Stimulated activated CD4-positive, alpha-beta T cell treated with anti-CD3 and anti-CD28 coated beads, Interleukin-1b, Interleukin-23, amount 100 ng/mL, for 4 hours (primary cell): ENCODE measurements around the gene PDE4B.
"Not testable (repeated sequence)": the region's sequence is repeated elsewhere in the genome, so short reads cannot be mapped to it uniquely, and the experiment has no call there.

Experiments used
- DNase-seq, 2 donors: peaks; one replicate each; pipeline ENCODE4 v3.0.0-alpha.2; 2020; ENCODE audit warnings: low read depth in 2 of 2

Gene PDE4B

DNA sequence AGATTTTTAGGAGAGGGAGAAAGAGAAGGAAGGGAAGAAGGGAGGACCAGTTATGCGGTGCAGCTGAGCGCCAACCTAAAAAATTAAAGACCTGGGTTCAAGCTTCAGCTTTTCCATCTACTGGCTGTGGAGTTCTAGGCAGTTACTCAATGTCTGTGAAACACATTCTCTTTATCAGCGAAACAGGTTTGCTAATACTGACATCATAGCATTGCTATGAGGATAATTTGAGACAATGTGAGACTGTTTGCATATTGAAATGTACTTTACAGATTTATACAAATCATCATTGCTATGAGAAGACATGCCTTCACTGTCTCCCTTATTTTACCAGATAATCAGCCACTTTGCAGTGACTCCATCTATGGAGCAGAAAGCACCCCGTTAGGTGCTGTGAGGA lies 518.4 kb downstream of the PDE4B start:
- no peak for DNase-seq

DNA sequence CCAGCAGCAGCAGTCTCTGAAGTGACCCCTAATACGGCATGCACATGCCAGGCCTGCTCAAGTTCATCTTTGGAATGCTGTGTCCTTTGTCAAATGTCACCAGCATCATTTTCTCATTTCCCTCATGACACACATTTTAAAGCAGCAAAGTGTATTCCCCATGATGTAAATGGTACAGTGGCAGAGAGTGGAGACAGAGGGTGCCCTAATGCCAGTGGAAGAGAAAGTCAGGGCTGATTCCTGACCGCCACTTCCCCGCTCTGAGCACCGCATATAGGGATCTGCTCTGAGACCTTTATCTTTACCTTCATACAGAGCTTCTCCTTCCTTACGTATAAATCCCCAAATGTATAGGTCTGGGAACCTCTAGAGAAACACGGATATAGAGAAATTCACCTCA lies 518.9 kb downstream of the PDE4B start:
- DNase-seq = no peak

DNA sequence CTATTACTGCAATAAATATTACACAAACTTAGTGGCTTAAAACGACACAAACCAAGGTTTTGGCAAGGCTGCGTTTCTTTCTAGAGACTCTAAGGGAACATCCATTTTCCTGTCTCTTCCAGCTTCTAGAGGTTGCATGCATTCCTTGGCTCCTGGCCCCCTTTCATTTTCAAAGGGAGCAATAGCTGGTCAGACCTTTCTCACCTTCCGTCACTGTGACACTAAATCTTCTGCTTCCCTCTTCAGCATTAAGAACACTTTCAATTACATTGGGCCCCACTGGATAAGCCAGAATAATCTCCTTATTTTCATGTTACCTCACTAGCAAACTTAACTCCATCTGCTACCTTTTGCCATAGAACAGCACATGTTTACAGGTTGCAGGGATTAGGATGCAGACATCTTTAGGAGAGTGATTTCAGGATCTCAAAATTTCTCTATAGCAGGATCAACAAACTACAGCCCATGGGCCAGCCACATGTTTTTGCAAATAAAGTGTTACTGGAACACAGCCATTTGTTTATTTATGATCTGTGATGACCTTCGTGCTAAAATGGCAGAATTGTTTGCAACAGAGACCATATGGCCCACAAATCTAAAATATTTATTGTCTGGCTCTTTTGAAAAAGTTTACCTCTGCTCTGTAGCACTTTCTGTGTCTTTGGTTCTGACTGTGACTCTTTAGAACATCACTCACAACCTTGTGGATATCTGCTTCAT lies 519.7 kb downstream of the PDE4B start:
- no peak for DNase-seq

DNA sequence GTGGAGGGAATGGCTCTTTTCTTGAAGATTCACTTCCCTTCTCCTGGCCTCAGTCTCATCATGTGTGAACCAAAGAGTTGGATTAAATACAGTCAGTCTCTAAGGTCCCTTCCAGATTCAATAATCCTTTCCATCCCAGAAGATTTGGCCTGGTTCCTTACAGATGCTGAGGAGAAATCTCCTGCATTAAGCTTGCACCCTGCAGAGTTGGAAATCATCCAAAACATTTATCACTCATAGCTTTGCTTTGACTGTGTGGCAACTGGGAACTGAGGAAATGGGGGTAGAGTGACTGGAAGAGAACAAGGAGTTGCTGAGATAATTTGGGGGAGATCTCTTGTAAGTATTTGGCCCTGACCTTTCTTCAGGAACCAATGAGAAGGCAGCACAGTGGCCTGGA lies 520.7 kb downstream of the PDE4B start:
- DNase-seq = no peak

DNA sequence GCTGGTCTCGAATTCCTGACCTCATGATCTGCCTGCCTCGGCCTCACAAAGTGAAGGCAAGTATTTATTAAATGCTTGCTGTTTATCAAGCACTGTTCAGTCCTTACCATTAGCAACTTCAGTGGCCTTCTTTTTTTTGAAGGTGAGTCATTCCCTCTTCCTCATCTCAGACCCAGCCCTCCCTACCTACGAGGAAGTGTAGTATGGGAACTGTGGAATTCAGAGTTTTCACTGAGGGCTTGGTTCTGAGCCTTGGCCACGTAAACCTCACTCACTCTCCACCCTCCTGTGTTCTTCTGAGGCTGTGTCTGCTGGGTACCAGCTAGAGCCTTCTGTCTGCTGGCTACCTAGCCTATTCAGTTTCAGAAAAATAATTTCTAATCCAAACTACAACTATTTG lies 523.0 kb downstream of the PDE4B start:
- DNase-seq = no peak

DNA sequence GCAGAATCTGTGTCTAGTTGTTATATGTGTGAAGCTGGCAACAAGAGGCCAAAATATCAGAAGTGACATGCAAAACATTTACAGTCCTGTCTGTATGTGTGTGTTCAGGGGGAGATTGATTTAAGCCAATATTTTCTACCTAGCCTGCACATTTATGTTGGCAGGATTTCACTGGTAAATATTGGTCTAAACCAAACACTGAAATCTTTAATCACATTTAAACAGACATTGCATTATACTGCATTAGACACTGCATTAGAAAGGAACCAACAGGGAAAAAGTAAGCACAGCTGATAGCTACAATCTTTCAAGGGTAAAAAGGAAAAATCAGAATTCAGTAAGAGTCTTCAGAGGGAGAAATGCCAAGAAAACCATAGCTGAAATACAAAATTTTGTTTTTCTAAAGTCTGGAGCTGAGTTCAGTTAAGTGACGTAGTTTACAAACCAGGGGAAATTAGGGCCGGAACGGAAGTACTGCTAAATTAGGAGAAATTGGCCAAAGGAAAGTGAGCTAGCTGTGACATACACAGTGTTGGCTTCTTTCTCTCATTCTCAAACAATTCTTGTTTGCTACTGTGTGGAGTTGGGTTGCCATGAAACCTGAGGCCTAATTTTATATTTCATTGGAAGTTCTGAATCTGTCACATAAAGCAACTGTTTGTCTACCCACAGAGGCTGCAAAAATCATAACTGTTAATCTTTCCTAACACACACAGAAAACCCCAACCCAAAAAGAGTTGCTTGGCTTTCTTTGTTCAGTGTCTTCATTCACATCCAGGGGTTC lies 524.0 kb downstream of the PDE4B start:
- no peak for DNase-seq

DNA sequence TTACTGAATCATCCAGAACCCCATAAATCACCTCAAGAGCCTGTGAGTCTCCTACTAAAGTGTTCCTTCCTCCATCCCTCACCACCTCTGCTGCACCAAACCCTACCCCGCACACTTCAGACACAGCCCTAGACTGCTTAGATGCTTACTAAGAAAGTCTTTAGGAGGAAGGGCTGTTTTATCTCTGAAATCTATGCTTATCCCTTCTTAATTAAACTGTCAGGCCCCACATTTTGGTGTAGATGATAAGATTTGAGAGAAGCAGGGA lies 524.5 kb downstream of the PDE4B start:
- no peak for DNase-seq

DNA sequence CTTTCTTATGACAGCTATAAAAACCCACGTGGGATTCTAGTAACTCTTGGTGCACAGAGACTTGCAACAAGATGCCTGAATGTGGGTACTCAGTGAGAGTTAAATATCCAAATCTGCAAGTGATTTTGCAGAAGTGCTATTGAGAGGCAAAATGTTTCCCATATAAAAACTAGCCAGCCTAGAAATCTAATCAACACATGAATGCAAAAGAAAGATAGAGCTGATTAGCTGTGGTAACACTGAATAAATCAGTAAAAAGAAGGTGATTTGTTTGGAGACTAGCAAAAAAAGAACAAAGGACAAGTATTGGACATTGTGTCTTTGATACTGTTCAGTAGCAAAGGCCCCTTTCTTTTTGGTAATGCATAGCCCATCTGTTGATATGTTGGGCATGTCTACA lies 527.5 kb downstream of the PDE4B start:
- DNase-seq = no peak

DNA sequence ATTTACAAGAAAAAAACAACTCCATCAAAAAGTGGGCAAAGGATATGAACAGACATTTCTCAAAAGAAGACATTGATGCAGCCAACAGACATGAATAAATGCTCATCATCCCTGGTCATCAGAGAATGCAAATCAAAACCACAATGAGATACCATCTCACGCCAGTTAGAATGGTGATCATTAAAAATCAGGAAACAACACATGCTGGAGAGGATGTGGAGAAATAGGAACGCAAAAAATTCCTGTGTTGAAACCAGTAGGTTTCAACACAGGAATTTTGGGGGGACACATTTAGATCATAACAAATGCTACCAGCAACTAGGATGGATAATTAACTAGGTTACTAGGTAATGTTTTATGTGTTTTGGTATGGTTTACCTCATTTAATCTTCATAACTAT lies 529.8 kb downstream of the PDE4B start:
- not testable (repeated sequence) for DNase-seq

DNA sequence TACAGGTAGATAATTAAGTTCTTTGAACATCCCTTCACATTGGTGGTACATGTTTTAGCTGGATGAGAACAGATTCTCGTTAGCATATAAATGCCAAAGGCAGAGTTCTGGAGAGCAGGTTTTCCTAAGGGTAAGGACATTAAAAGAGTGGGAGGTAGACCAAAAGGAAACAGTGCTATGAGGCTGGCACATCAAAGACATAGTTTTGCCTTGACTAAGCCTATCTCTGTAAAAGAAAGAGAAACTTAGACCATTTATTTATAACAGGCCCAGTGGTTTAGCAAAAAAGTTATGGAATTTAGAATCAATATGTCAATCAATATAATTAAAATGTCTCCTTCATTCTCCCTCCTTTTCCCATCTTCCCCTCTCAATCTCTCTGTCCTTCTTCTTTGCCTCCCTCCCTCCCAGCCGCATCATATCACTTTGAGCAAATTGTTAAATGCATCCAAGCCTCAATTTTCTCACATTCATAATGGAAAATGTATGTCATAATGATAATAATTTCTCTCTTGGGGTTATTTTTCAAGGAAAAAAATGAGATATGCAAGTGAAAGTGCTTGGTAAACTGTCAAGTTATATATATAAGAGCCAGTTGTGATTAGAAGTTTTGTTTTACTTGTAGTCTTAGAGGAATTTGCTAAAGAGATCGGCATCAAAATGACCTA lies 531.4 kb downstream of the PDE4B start:
- no peak for DNase-seq

DNA sequence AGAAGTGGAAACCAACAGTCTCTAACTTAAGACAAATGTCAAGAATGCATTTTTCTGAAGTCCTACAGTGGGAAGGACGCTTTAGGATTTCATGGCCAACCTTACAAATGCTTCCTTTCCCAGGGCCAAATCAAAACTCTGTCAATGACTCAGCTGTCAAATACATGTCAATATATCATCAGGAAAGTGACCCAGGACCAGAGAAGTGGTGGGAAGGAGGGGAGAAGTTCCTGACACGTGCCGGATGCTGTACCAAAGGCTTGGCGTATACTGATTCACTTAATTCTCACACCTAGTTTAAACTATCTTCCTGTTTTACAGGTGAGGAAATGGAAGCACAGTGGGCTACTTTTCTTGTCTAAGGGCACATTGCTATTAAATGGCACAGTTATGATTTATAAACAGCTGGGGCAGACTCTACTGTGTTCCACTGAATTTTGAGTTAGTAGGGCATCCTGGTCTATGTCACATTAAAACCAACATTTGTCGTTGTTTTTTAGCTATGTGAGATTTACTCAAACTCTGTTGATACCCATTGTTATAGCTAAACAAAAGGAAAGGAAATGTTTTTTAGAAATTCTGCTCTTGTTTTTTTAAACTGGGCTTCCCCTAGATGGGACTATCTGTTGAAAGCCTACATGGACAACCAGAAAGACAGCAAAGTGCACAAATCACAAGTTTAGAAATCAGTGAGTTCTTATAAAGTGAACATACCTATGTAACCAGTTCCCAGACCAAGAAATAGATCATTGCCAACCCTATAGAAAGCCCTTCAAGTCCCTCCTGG lies 533.1 kb downstream of the PDE4B start:
- DNase-seq = no peak

DNA sequence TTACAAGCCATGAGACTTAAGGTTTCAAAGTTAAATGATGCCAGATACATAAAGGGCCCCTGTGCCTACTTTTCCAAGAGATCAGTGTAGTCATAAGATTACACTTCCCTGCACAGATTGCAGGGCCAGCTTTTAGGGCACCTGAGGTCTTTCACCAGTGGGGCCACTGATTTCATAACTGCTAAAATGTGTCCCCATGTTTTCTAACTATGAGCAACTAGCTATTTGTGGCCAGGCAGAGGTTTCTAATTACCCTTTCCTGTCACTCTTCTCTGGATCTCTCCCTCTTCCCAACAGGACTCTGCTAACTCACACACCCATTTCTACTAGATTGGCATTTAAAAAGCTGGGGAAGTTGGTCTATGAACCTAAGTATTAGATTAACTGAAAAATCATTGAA lies 534.2 kb downstream of the PDE4B start:
- no peak for DNase-seq

DNA sequence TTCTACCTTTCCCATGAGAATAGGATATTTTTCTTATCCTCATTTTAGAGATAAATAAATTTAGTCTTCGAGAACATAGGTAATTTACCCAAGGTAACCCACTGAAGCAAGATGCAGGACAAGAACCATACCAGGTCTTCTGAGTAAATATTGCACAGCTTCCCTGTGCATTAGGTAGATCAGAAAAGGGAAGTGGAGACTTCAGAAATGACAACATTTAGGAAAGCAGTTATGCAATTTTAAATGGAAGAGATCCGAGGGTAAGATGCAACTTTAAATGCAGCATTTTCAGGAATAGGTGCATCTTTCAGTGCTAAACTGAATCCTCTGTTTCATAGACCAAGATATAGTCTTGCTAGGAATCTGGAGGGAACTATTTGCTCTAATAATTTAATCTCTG lies 534.9 kb downstream of the PDE4B start:
- no peak for DNase-seq

DNA sequence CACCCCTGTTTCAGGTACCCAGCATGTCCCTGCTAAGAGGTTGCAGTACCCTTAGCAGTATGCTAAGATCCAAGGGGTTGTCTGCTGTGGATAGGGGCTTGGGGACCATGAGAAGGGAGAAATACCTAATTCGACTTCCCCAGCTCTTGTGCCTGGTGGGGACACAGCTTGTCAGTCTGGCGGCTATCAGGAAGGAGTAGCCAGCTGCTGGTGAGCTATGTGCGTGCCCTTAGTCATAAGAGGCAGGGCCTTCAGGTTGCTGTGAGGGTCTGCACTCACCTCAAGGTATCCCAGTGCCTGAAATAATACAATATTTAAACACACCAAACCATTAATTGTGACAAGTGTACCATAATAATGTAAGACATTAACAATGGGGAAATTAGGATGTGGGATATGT lies 536.2 kb downstream of the PDE4B start:
- DNase-seq = no peak

DNA sequence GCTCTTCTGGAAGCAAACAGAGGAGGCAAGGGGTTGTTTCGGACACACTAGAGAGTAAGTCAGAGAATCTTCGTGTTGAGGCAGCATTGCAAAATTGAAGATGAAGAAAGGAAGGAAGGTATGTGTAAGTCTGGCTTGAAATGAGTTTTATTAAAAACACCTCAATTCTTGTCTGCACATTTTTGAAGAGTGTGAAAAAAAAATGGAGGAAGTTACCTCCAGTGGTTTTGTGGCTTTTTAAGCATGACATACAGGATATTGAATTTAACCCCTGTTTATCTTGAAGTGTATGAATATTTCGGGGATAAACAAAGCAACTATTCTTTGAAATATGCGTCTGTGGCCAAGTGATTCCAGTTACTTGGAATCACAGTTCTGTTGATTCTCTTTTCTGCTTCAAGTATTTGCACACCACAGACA lies 538.0 kb downstream of the PDE4B start:
- no peak for DNase-seq

DNA sequence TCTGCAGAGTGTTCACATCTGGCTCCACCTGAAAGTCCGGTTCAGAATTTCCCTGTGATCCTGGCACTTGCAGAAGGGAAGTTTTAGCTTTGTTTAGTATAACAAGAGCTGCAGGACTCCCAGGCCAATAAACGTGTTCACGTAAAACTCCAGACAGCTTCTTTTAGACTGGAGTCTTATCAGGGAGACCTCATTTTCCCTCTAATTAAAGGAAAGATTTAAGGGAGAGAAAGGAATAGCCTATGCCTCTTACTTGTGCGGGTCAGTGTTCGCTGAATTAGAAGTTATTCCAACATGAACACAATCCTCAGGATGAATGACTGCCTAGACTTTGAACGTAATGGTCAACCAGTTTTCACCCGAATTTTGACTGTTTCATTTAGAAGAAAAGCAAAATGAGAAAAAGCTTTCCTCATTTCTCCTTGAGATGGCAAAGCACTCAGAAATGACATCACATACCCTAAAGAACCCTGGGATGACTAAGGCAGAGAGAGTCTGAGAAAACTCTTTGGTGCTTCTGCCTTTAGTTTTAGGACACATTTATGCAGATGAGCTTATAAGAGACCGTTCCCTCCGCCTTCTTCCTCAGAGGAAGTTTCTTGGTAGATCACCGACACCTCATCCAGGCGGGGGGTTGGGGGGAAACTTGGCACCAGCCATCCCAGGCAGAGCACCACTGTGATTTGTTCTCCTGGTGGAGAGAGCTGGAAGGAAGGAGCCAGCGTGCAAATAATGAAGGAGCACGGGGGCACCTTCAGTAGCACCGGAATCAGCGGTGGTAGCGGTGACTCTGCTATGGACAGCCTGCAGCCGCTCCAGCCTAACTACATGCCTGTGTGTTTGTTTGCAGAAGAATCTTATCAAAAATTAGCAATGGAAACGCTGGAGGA lies 539.2 kb downstream of the PDE4B start:
- DNase-seq = peak in 1 of 2 donors; percentile 31

DNA sequence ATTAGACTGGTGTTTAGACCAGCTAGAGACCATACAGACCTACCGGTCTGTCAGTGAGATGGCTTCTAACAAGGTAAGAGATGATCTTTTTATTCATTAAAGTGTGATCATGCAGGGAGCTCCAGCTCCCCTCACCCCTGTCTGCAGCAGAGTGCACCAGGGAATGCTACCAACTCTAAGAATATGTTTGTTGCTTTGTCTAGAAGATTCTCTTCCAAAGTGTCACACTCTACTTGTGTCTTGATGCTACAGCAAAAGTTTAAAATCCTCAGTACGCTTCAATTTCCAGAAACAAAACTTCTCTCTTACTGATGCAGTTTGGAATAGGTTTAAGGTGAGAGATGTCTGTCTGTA lies 539.8 kb downstream of the PDE4B start:
- no peak for DNase-seq

DNA sequence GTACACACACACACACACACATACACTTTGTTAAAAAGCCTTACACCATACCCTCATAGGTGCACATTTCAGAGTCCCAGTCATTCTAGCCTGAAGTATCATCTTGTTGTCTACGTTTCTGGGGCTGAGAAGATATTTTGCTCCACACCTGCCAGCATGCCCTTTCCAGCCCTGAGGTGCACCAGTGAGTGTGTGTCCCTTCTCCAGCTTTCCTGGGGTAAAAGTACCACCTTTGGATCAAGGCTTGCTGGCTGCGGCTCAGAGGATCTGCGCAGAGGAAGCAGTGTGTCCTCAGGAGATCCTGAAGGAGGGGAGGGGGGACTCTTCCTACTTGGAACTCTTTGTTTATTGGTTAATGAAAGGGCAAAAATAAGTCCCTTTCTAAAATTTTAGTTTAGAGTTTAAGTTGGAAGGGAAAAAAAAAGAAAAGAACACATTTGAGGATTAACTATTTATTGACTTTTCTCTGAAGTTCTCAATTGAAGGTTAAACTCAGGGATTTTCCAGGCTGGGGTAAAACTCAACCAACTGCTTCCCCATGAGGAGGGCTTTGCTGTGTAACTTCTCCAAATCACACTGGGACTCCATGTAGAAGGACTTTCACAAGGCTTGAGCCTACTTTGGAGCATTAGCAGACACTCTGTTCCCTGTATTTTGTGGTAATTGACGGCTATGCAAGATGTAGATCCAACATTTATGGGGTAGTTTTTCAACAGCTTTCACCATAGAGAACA lies 540.9 kb downstream of the PDE4B start:
- DNase-seq = no peak

DNA sequence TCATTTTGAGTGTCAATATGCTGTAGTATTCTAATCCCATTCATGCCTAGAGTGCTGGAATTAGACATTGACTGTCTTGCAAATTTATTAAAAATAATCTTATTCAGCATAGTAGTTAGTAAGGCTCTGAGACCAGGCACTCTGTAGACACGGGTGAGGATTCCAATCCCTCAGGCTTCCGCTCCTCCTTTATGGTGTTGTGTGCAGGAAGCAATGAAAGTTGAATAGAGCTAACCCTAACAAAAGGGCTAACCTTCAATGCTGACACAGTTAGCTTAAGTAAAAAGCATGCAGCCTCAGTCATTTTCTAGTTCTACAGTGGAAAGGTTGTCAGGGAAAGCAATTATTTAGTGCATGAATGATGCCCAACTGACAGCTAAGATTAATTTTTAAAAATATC lies 541.6 kb downstream of the PDE4B start:
- no peak for DNase-seq

DNA sequence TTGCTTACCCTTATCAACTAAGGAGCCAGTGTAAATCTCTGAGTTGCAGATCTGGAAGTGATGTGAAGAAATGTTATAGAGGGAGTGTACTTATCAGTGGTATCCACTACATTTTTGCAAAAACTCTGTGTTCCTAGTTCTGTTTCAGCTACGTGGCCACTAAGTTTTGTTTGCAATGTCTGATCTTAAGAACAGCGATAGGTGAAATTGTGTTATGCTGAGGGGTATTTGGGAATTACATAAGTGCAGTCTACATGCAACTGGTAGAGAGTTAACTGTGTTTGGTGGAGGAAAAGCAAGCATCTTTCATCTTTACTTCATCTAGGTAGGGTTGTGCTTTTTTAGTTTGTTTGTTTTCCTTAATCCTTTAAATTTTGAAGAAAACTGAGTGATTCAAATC lies 542.4 kb downstream of the PDE4B start:
- no peak for DNase-seq
